Measurements from ENCODE around the gene AUTS2. TPM values are rescaled to one million over a fixed set of nuclear protein-coding genes. Genes with fewer than 3 reads are reported as not detected.

Gene AUTS2
- total and polyA plus RNA-seq, 2 of the 8 experiments (the other 6 are each of a cell fraction or from before 2014, with no cell fraction given): 25.9 to 101 TPM

- POLR2A ChIA-PET (ENCODE audit: partially characterized antibody): no interaction called here
- no peak overlapping the region for H3K4me2 ChIP-seq (ENCODE audit: insufficient read depth in 1 of 2, low read depth in 2 of 2, low read length in 2 of 2)
These were observed 273.8 kb downstream of the AUTS2 start for GRCh38 chr7:69871886-69872569.

More at GRCh38 chr7:69871886-69872569, 273.8 kb downstream of the AUTS2 start:
- no peaks in the 10 kb centered on the region for H3K4me1 ChIP-seq (replicated peaks in 1 of 4; ENCODE audit: control insufficient read depth in 3 of 4, insufficient read depth in 4 of 4, low read length in 3 of 4)
- TF ChIP-seq HDAC2 (IDR thresholded peaks at IDR 0.05; ENCODE audit: borderline replicate concordance in 1 of 2, low read depth in 2 of 2, low read length in 2 of 2) (no peak), KDM1A (IDR thresholded peaks at IDR 0.05; ENCODE audit: borderline replicate concordance, low read length) (no peak), POLR2AphosphoS5 (IDR thresholded peaks at IDR 0.05; ENCODE audit: low read depth, low read length) (no peak), CREB1 (IDR thresholded peaks at IDR 0.05) (no peak), GABPA (IDR thresholded peaks at IDR 0.05; ENCODE audit: borderline replicate concordance, insufficient read depth, low read length) (no peak), SIN3A (conservative IDR thresholded peaks at IDR 0.05 in 1 of 2, IDR thresholded peaks at IDR 0.05 in 1 of 2; ENCODE audit: low read depth in 1 of 2, low read length in 2 of 2) (no peak), RNF2 (IDR thresholded peaks at IDR 0.05; ENCODE audit: borderline replicate concordance, low read depth, low read length, missing control alignments, poor library complexity, severe bottlenecking) (no peak)
- H2BK120ac ChIP-seq (replicated peaks; ENCODE audit: low read depth, low read length): no peak overlapping the region
- H3K36me3 ChIP-seq (ENCODE audit: control insufficient read depth in 2 of 4, insufficient read depth in 4 of 4, low read length in 3 of 4): no peaks in the 10 kb centered on the region
- H2BK20ac ChIP-seq (ENCODE audit: low read length): no peak overlapping the region
- H4K5ac ChIP-seq (ENCODE audit: insufficient read length, low read depth, low read length): no peak overlapping the region
- H3K56ac ChIP-seq (replicated peaks; ENCODE audit: insufficient read length, low read depth, low read length): no peak overlapping the region
- no peak overlapping the region for H4K8ac ChIP-seq (ENCODE audit: extremely low read depth, insufficient read depth, low read length)
- WGBS, 2 experiments (ENCODE audit: extremely low coverage in 1 of 2, insufficient coverage in 1 of 2, insufficient read length in 1 of 2, insufficient replicate concordance in 2 of 2, low coverage in 1 of 2, low lambda C conversion rate in 2 of 2, missing lambda C conversion rate in 1 of 2): 88% methylated on average over 9 of the region's 9 CpGs; no CpG with 5 or more reads in 1 of the 2 experiments
- H2BK12ac ChIP-seq (ENCODE audit: low read depth, low read length): no peak overlapping the region
- no peaks in the 10 kb centered on the region for H4K20me1 ChIP-seq (replicated peaks in 1 of 2; ENCODE audit: control insufficient read depth in 1 of 2, insufficient read depth in 2 of 2, low read length in 2 of 2)
- CTCF ChIA-PET (ENCODE audit: partially characterized antibody): no interaction called here
- no peak overlapping the region for H2BK5ac ChIP-seq (ENCODE audit: low read depth, low read length)
- no peaks in the 10 kb centered on the region for H3K79me2 ChIP-seq (ENCODE audit: control insufficient read depth in 1 of 2, insufficient read depth in 2 of 2, low read length in 2 of 2)
- no peak overlapping the region for H3K9ac ChIP-seq (replicated peaks in 1 of 4; ENCODE audit: extremely low read depth in 1 of 4, low read depth in 3 of 4, low read length in 3 of 4)
- no peaks in the 10 kb centered on the region for H3K27me3 ChIP-seq (replicated peaks in 1 of 4; ENCODE audit: control insufficient read depth in 3 of 4, extremely low read depth in 1 of 4, insufficient read depth in 3 of 4, low read length in 3 of 4)
- H3K4ac ChIP-seq (replicated peaks; ENCODE audit: insufficient read length, low read depth, low read length): no peak overlapping the region
- no peak overlapping the region for H2BK15ac ChIP-seq (ENCODE audit: low read length)
- no peak overlapping the region for H3K4me3 ChIP-seq (ENCODE audit: extremely low read depth in 1 of 4, insufficient read depth in 2 of 4, low read depth in 3 of 4, low read length in 4 of 4)
- no peak overlapping the region for H4K91ac ChIP-seq (replicated peaks; ENCODE audit: insufficient read length, low read length)
- no peak overlapping the region for H3K27ac ChIP-seq (ENCODE audit: low read depth, low read length)
- H3K23ac ChIP-seq (ENCODE audit: insufficient read length): no peak overlapping the region
- H3K9me3 ChIP-seq (ENCODE audit: insufficient read depth in 2 of 2, low read depth in 1 of 2, low read length in 1 of 2): no peaks in the 10 kb centered on the region
- FAIRE-seq (no peak), DNase-seq (ENCODE audit: low read depth in 1 of 2, low spot score in 2 of 2) (no peak)
- no peak overlapping the region for H2AK5ac ChIP-seq (ENCODE audit: low read depth, low read length)
- H2AFZ ChIP-seq (ENCODE audit: low read length): no peak overlapping the region
- H3K23me2 ChIP-seq (ENCODE audit: low read depth, low read length): no peaks in the 10 kb centered on the region
- H3K14ac ChIP-seq (ENCODE audit: insufficient read length): no peak overlapping the region
- H3K79me1 ChIP-seq (ENCODE audit: low read depth, low read length): no peaks in the 10 kb centered on the region
- no peak overlapping the region for H3K18ac ChIP-seq (ENCODE audit: extremely low read depth, low read length)
